GM18909 (cell line): ENCODE data around the gene CABP1.

Experiments used
- ATAC-seq: cut with Tn5 transposase; IDR thresholded peaks from one replicate; pipeline ENCODE4 v1.9.1; 2021; ENCODE audit warnings: mild to moderate bottlenecking; ENCODE audit not compliant: unreplicated experiment, poor library complexity

CABP1 gene

DNA sequence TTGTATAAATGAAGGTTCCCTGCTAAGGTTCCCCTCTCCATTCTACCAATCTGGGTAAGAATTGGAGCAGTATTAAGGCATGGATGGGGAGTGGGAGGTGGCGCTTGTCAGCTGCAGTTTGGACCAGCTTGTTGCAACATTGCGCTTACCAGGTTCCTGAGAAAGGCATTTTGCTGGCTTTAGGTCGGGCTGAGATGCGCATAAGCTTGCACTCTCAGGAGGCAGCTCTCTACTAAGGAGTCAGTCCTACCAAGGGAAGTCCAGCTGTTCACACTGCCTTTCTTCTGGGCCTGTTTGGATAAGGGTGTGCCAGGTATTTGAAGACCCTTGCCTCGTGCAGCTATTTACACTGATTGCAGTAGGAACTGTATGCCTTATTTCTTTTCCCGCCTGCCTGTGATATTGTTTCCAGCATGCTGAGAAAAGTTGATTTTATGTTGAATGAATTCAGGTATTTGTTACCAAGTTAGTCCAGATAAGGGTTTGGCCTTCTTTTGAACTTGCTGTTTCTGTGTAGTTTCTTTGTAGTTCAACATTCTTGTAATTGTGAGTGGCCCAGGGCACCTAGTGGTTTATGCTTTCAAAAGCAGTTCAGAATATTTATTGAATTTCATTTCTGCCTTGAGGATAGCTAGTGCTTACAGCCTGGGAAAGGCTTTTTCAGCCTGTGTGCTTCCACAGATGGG is 49.1 kb downstream of the CABP1 start:
- ATAC-seq = no peak

DNA sequence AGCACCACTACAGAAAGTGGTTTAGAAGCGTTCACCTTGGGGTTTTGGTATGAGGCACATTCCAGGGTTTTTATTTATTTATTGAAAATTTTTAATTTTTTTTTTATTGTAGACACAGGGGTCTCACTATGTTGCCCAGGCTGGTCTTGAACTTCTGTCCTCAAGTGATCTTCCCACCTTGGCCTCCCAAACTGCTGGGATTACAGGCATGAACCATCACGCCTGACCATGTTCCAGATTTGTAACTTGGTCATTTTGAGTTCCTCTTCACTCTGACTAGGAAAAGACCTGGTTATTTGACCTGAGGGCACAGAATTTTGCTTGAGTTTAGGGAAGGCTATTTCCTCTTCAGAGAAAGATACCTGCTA is 49.6 kb downstream of the CABP1 start:
- ATAC-seq = no peak

DNA sequence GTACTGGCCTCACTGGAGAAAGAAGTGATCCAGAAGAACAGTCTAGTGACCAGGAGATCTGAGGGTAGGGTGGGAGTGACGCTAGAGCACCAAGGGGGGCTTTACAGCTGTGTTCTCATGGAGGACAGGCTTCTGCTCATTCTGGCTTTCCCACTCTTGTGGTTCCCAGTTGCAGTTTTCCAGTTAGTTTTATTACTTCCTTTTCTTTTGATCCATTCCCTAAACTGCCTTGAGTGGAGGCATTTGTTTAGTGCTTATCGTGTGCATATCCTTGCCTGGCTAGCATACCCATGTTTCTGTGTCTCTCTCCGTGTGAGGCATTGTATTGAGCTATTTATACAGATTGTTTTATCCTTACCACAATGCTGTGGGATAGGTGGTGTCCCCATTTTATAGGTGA is 50.6 kb downstream of the CABP1 start:
- no peak for ATAC-seq

DNA sequence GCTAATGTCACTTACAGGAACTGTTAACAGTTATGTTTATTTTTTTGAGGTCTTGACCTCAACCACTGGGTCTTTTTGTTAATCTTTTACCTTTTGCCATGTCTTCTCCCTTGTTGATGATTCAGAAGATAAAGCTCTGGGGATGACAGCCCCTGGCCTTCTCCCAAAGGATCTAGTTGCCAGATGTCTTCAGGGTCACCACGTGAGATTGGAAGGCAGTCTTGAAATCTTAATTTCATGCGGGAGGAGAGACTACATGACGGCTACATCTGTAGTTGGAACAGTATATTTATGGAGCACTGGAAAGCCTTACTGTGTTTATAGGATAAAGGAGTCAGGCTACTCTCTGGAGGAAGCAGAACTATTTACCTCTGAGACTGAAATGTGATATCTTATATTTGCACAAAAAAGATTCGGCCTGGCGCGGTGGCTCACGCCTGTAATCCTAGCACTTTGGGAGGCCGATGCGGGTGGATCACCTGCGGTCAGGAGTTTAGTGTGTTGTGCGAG is 52.2 kb downstream of the CABP1 start:
- ATAC-seq = no peak

DNA sequence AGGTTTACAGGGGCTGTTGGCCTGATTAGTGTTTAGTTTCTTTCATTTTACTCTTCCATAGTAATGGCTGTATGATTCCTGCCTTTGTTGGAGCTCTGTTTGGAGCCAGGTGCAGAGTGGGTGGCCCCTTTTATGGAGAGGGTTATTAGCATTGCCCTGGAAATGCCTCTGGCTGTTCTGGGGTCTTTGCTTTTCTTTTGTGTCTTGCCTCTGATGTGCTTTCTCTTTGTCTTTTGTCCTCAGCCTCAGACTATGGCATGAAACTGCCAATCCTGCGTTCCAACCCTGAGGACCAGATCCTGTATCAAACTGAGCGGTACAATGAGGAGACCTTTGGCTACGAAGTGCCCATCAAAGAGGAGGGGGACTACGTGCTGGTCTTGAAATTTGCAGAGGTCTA is 53.4 kb downstream of the CABP1 start:
- no peak for ATAC-seq

DNA sequence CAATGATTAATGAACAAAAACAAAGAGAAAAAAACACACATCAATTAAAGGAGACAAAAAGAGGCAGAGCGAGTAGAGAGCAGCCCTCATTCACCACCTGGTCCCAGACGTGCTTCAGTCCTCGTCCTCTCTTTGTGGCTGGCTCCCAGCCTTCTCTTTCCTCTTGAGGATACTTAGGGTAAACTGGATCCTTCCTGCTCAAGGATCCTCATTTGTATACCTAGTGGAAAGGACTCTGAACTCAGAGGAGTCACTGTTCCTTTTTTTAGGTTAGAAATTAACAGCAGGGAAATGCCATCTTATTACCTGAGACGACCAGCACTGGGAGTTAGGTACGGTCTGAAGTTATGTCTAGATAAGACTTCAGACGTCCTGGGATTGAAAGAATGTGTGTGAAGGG is 56.2 kb downstream of the CABP1 start:
- ATAC-seq = no peak

DNA sequence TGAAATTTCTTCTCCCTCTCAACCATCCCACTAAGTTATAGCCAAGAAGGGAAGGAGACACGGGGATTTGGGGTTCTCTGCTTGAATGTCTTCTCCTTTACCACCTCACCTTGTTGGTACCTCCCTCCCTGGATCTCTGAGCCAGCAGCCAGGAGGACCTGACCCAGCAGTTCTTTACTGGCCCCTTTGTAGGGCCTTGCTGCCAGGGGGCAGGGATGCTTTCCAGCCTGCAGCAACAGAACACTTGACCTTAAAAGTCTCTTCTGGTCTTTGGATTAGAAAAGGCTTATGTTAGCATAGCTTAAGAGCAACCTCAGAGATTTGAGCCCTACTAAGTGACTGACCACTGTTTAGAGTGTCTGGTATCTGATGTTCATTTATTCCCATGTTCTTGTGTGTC is 56.9 kb downstream of the CABP1 start:
- no peak for ATAC-seq

DNA sequence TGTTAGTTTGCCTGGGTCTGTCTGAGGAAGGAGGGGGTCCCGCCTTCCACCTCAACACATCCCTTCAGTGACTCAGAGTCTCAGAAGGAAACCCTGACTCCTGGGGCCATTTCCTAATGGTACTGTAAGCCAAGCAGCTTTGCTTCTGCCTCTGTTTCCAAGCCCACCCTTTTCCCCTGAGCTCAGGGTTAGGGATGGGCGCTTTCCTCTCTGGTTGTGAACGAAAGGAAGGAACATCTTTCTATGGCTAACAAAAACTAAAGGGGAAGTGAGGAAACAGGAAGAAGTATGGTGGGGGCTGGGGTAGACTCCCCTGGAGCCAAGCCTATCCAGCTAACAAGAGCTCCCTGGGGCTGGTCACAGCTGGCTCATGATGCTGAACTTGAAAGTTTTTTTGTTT is 58.2 kb downstream of the CABP1 start:
- no peak for ATAC-seq

DNA sequence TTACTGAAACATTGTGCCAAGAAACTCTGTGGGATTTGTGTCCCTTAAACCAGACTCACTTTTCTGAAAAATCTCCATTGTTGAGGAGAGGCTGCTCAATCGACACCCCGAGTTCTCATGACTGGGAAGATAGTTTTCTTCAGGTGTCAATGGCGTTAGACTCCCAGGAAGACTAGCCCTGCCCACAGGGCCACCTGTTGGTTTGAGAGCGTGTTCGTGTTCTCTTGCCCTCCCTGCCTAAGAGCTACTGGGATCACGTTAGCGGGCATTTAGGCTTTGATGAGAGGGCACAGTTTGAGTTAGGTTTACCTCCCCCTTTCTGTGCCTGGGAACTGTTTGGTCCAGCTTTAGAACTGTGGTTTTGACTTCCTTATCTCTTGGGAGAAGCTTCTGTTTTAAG is 59.1 kb downstream of the CABP1 start:
- ATAC-seq = no peak

DNA sequence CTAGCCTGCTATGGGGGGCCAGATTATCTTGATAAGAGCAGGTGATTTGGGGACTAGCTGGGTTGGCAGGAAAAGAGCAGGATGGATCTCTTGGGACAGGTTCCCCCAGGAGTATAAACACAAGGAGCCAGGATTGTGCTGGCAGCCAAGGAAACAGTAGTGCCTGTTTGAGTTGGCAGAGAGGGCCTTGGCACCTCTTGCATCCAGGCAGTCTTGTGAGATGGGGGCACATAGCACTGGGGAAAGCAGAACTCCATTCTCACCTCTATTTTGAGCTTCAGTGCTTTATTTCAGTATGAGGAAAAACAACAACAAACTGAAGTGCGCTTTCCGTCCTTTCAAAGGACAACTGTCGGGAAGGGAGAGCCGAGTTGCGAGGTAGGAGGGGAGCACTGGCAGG is 60.5 kb downstream of the CABP1 start:
- no peak for ATAC-seq

DNA sequence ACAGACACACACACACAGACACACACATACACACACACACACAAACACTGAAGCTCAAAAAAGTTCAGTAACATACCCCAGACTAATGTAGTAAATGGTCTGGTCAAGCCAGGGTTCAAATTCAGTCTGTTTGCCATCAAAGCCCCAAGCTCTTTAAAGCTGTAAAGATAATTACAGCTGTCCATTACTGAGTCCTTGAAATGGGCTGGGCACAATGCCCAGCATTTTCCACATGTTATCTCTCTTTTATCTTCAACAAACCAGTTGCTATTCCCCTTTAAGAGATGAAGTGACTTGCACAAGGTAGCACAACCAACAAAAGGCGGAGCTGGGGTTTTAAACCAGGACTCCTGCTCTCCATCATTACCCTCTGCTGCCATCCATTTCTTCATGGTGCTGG is 62.2 kb downstream of the CABP1 start:
- ATAC-seq = no peak

DNA sequence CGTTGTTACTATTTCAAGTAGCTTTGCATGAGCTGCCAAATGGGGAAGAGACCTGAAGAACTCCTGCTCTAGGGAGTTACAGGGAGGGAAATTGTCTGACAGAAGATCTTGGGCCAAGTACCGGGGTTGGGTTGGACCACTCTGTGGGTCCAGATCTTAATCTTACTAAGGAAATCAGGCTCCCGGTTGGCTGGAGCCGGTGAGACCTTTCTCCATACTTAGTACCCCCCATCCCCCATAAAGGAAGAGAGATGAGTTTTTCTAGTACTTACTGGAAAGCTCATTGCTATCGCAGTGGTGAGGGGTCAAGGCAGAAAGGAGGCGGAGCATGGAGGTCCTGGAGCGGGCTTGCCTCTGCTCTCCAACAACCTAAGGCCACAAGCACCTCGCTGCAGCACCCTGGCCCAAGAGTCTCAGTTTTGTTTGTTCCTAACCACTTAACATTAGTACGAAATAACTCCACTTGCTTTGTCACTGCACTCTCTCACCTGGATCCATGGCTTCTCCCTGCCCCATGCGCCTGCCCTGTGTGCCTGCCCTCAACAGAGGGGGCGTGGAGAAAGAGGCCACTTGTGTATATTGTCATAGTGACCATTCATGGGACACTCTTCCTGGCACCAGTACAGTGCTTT is 63.0 kb downstream of the CABP1 start:
- ATAC-seq = no peak

DNA sequence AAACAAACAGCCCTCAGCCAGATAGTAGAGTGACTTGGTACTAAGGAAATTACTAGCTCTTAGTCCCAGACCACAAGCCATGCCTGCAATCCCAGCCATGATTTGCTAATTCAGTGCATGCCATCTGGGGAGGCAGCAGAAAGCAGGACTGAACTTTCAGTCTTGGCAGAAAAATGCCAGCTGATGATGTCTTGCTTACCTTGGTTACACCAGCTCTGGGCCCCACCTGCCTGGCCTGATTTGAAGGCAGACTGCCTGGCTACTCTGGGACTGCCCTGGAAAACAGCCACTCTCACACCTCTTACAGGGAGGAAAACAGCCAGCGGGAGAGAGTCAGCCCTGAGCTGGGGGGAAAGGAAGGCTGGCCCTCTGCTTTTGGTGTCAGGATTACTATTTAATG is 65.2 kb downstream of the CABP1 start:
- ATAC-seq = no peak

DNA sequence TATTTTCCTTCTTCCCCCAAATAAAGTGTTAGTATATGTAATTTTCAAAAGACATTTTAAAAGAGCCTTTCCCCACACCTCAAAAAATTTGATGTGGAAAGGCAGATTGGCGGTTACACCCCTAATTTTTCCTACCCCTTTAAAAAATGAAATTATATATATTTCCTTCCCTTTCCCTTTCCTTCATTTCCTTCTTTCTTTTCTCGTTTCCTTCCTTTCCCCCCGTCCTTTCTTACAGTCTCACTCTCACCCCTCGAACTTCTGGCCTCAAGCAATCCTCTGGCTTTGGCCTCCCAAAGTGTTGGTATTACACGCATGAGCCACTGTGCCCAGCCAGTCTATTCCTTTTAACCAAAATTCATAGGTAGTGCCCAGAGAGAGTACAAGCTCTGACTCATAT is 65.6 kb downstream of the CABP1 start:
- no peak for ATAC-seq

DNA sequence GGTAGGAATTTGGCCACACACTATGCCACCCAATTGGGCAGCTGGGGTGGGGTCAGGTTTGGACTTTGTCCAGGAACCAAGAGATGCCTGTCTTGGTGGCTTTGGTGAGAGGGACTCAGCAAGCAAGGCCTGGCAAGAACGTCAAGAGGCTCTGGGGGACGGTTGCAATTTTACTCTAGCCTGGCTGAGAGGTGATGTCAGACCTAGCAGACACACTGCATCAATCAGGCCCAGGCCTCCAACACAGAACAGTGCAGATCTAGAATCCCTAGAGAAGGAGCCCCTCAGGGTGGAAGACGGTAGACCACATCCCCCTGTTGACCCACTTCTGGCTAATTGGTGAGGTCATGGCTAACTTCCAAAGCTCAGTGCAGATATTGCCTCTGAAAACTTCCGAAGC is 68.2 kb downstream of the CABP1 start:
- ATAC-seq = no peak

DNA sequence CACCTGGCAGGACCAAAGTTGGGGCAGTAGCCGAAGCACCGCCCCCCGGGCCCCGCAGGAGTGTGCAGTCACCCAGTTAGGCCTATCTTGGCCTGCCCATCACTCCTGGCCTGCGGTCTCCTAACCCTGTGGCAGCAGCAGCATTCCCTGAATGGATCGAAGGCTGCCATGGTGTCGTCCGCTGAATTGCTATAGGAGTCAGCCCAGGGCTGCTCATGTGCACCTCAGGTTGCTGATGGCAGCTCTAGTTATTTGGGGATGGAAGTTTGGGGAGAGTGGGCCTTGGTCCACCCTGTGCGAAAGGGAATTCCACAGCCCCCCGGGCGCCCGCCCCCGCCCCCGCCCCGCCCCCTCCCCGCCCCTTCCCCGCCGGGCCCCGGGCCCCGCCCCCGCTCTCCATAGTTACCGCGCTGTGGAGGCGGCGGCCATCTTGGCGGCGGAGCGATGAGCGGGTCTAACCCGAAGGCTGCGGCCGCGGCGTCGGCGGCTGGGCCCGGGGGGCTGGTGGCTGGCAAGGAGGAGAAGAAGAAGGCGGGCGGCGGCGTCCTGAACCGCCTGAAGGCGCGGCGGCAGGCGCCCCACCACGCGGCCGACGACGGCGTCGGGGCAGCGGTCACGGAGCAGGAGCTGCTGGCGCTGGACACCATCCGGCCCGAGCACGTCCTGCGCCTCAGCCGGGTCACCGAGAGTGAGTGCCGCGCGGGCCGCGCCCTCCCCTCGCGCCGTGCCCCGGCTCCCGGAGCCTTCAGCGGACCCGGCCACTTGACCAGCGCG is 69.8 kb downstream of the CABP1 start, which contains the start of gene UNC119B:
Gene UNC119B (plus strand): TSS at position 428 of the 774 bp plus-strand sequence. CDS start 17 bp downstream, at position 445.
- peak; percentile 74 for ATAC-seq

DNA sequence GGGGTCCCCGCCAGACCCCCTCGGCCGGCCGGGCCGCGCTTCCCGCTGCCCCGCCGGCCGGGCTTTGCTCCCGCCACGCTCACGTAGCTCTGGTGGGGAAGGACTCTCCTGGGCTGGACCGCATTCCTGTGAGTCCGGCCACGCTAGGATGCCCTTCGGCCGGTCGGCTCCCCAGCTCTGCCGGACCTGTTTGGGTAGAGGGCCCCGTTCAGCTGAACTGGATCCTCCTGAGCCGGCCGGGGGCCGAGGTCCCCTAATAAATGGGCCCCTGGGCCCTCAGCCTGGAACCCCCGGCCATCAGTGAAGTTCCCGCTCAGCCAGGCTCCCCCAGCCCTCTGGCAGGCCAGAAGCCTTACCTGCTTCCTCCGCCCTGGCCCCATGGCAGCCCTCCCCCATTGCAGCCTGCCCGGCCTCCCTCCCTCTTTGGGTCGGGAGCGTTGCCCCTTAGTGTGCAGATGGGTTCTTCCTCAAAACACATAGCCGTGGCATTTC is 70.4 kb downstream of the CABP1 start:
- ATAC-seq = peak; percentile 25

DNA sequence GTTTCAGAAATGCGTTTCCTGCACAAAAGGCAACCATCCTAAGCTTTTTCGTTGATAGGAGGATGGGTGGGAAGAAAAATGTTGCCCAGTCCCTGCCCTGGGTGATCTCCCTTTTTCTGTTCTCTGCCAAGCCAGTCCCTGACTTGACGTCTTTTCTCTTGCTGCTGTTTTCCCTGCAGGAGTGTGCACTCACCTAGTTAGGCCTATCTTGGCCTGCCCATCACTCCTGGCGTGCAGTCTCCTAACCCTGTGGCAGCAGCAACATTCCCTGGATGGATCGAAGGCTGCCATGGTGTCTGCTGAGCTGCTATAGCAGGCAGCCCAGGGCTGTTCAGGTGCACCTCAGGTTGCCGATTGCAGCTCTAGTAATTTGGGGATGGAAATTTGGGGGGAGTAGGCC is 71.0 kb downstream of the CABP1 start:
- no peak for ATAC-seq

DNA sequence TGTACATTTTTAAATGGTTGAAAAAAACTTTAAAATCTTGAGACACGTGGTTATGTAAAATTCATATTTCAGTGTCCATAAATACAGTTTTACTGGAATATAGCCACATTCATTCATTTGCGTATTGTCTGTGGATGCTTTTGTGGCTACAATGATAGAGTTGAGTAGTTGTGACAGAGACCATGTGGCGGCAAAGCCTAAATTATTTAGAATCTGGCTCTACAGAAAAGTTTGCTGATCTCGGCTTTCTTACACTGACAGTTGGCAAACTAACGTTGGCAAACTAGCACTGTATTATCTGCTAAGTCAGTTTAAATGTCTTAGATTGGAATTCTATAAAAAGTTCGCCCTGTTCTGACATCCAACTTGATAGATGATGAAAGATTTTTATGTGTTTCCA is 72.2 kb downstream of the CABP1 start:
- no peak for ATAC-seq

DNA sequence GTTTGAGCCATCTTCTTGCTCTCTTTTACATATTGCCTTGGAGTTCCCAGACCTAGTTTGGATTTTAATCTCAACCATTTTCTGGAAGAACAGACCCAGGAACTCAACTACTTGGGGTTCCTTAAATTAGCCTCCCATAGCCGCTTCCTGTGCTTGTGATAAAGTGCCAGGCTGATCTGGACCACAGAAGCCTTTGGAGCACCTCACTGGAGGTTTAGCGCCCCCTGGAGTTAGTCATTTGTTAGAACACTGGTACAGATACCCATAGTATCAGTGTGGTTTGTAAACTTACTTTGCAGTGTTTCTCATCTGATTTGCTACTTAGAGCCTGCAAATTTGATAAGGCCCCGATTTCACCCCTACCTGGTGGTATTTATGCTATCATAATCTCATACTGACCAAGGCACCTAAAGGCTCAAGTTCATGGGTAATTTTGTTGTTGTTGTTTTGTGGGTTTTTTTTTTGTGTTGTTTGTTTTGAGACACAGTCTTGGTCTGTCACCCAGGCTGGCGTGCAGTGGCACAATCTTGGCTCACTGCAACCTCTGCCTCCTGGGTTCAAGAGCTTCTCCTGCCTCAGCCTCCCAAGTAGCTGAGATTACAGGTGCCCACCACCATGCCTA is 73.5 kb downstream of the CABP1 start:
- no peak for ATAC-seq
